Mammary epithelial cell (primary cell): ENCODE data around the gene EP300.

Experiments used
- CTCF ChIP-seq, 2 donors: IDR thresholded peaks in 1 of 2; conservative IDR thresholded peaks in 1 of 2; 2 replicates each; pipeline ENCODE4 v1.5.1; 2011 to 2012; ENCODE audit warnings: inconsistent platforms in 2 of 2, low read length in 2 of 2, mild to moderate bottlenecking in 2 of 2, control low read depth in 1 of 2, low read depth in 1 of 2; ENCODE audit not compliant: insufficient read depth in 1 of 2; ENCODE audit errors: extremely low read depth in 1 of 2
- EZH2 ChIP-seq: IDR thresholded peaks from 2 replicates; pipeline ENCODE4 v1.6.1; 2012; ENCODE audit warnings: low read length, inconsistent platforms, borderline replicate concordance

- TF ChIP-seq CTCF (conservative IDR thresholded peaks at IDR 0.05 in 1 of 2, IDR thresholded peaks at IDR 0.05 in 1 of 2; ENCODE audit: extremely low read depth in 1 of 2, insufficient read depth in 1 of 2, low read depth in 1 of 2, low read length in 2 of 2), result no peak
- no peak for TF ChIP-seq EZH2
These were observed 111.7 kb downstream of the EP300 start for GRCh38 chr22:41204066-41204465.
